Loucy (cell line): ENCODE measurements around the gene UTP4.

ENCODE experiments used
- H2AFZ ChIP-seq: fragments of 200-600 bp; sonication (generic); 2 replicates; pipeline ENCODE4 v1.6.0; 2016; ENCODE audit warnings: antibody characterized with exemption, mild to moderate bottlenecking, low read length, moderate library complexity
- H3F3A ChIP-seq: fragments of 200-600 bp; 2 replicates; pipeline ENCODE4 v1.6.0; 2016; ENCODE audit warnings: antibody characterized with exemption, low read depth, mild to moderate bottlenecking
- H3K27me3 ChIP-seq: fragments of 200-600 bp; sonication (generic); 2 replicates; pipeline ENCODE4 v1.6.1; 2014; ENCODE audit warnings: low read length, mild to moderate bottlenecking; ENCODE audit not compliant: insufficient read depth, poor library complexity, severe bottlenecking
- H3K36me3 ChIP-seq: fragments of 200-600 bp; sonication (generic); 2 replicates; pipeline ENCODE4 v1.6.1; 2016; ENCODE audit warnings: low read length; ENCODE audit not compliant: insufficient read depth
- H3K4me1 ChIP-seq: fragments of 200-600 bp; sonication (generic); 2 replicates; pipeline ENCODE4 v1.5.1; 2014; ENCODE audit warnings: low read length, mild to moderate bottlenecking; ENCODE audit not compliant: insufficient read depth, poor library complexity, severe bottlenecking
- H3K4me2 ChIP-seq: fragments of 200-600 bp; sonication (generic); 2 replicates; pipeline ENCODE4 v1.6.0; 2014; ENCODE audit warnings: antibody characterized with exemption, low read length, low read depth, mild to moderate bottlenecking; ENCODE audit not compliant: poor library complexity, severe bottlenecking
- H3K4me3 ChIP-seq: fragments of 200-600 bp; sonication (generic); 2 replicates; pipeline ENCODE4 v1.5.1; 2014; ENCODE audit warnings: low read length, mild to moderate bottlenecking, mixed read lengths; ENCODE audit not compliant: poor library complexity, severe bottlenecking
- H3K79me2 ChIP-seq: fragments of 200-600 bp; sonication (generic); 2 replicates; pipeline ENCODE4 v1.6.1; 2014; ENCODE audit warnings: low read length; ENCODE audit not compliant: insufficient read depth
- H3K9ac ChIP-seq: fragments of 200-600 bp; sonication (generic); 2 replicates; pipeline ENCODE4 v1.6.0; 2014; ENCODE audit warnings: mild to moderate bottlenecking, low read depth, low read length, moderate library complexity; ENCODE audit not compliant: poor library complexity, severe bottlenecking
- H3K9me2 ChIP-seq: fragments of 200-600 bp; sonication (generic); replicated peaks from 2 replicates; pipeline ENCODE4 v1.6.1; 2016; ENCODE audit warnings: low read depth, low read length, mixed read lengths
- H3K9me3 ChIP-seq: fragments of 200-600 bp; sonication (generic); 2 replicates; pipeline ENCODE4 v1.6.1; 2014; ENCODE audit warnings: mild to moderate bottlenecking, antibody characterized with exemption, low read length, low read depth; ENCODE audit not compliant: insufficient read depth
- H4K20me1 ChIP-seq: fragments of 200-600 bp; sonication (generic); 2 replicates; pipeline ENCODE4 v1.6.0; 2014; ENCODE audit warnings: antibody characterized with exemption, low read length, mild to moderate bottlenecking; ENCODE audit not compliant: insufficient read depth, poor library complexity, severe bottlenecking
- CTCF ChIP-seq: fragments of 200-600 bp; sonication (generic); conservative IDR thresholded peaks from 2 replicates; pipeline ENCODE4 v1.5.1; 2014; ENCODE audit warnings: mild to moderate bottlenecking, antibody characterized with exemption, low read length
- EZH2phosphoT487 ChIP-seq: fragments of 200-600 bp; IDR thresholded peaks from 2 replicates; pipeline ENCODE4 v1.6.1; 2018; ENCODE audit warnings: antibody characterized with exemption, mild to moderate bottlenecking, moderate library complexity, borderline replicate concordance

The UTP4 gene

GRCh38 chr16:69108905-69109252 is 23.6 kb upstream of the UTP4 start:
- H2AFZ ChIP-seq = no peak overlapping the region
- H3K79me2 ChIP-seq = no peaks in the 10 kb centered on the region
- H4K20me1 ChIP-seq = no peaks in the 10 kb centered on the region
- H3K4me2 ChIP-seq = no peak overlapping the region
- H3K4me1 ChIP-seq = peaks cover 10% of the 10 kb centered on the region
- no peaks in the 10 kb centered on the region for H3K9me2 ChIP-seq
- H3K9me3 ChIP-seq = no peaks in the 10 kb centered on the region
- H3K27me3 ChIP-seq = no peaks in the 10 kb centered on the region
- H3F3A ChIP-seq = no peaks in the 10 kb centered on the region
- H3K36me3 ChIP-seq = peaks cover 5% of the 10 kb centered on the region; the same call in 1 of the 2 replicates
- no peak overlapping the region for H3K4me3 ChIP-seq
- no peak overlapping the region for H3K9ac ChIP-seq
- TF ChIP-seq CTCF (no peak), EZH2phosphoT487 (no peak)

GRCh38 chr16:69109486-69110270 is 22.8 kb upstream of the UTP4 start:
- no peaks in the 10 kb centered on the region for H3K9me2 ChIP-seq
- no peaks in the 10 kb centered on the region for H3K9me3 ChIP-seq
- H3K36me3 ChIP-seq = peaks cover 5% of the 10 kb centered on the region; the same call in 1 of the 2 replicates
- no peak overlapping the region for H3K9ac ChIP-seq
- no peak overlapping the region for H2AFZ ChIP-seq
- no peak overlapping the region for H3K4me2 ChIP-seq
- H3K4me3 ChIP-seq = no peak overlapping the region
- H3K27me3 ChIP-seq = no peaks in the 10 kb centered on the region
- no peaks in the 10 kb centered on the region for H3F3A ChIP-seq
- no peak for TF ChIP-seq EZH2phosphoT487
- no peak for TF ChIP-seq CTCF
- H3K4me1 ChIP-seq = peaks cover 10% of the 10 kb centered on the region
- H3K79me2 ChIP-seq = no peaks in the 10 kb centered on the region
- no peaks in the 10 kb centered on the region for H4K20me1 ChIP-seq

GRCh38 chr16:69110406-69110805 is 22.0 kb upstream of the UTP4 start:
- Histone ChIP-seq H3F3A (no peaks in the 10 kb centered on the region), H3K4me1 (peaks cover 10% of the 10 kb centered on the region), H3K4me3 (no peak overlapping the region), H3K9me3 (no peaks in the 10 kb centered on the region), H4K20me1 (no peaks in the 10 kb centered on the region), H3K79me2 (no peaks in the 10 kb centered on the region), H2AFZ (no peak overlapping the region), H3K27me3 (no peaks in the 10 kb centered on the region), H3K9me2 (no peaks in the 10 kb centered on the region), H3K36me3 (peaks cover 10% of the 10 kb centered on the region; the same call in 1 of the 2 replicates), H3K4me2 (no peak overlapping the region), H3K9ac (no peak overlapping the region)
- no peak for TF ChIP-seq CTCF
- TF ChIP-seq EZH2phosphoT487 = no peak
